Measurements from ENCODE around the gene OR51G2. TPM values are rescaled to one million over a fixed set of nuclear protein-coding genes. Genes with fewer than 3 reads are reported as not detected.
"Not testable (repeated sequence)": the region's sequence is repeated elsewhere in the genome, so short reads cannot be mapped to it uniquely, and the experiment has no call there.

The OR51G2 gene, protein sequence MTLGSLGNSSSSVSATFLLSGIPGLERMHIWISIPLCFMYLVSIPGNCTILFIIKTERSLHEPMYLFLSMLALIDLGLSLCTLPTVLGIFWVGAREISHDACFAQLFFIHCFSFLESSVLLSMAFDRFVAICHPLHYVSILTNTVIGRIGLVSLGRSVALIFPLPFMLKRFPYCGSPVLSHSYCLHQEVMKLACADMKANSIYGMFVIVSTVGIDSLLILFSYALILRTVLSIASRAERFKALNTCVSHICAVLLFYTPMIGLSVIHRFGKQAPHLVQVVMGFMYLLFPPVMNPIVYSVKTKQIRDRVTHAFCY
- total RNA-seq: not detected

DNA sequence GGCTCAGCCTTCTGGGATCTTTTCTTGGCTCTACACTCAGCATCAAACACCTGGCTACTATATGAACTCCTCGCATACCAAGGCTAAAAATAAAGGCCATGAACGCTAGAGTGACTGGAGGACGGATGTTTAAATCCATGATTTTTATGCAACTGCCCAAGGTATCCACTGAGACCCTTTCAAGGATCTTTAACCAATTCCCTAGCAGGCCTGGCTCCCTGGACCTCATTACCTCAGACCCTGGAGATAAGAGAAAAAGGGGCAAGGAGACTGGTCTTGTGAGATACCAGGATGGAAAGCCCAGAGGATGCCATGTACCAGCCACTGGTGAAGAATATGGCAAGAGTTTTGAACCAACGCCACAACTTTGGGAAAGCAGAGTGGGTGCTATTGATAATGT is at the start of gene OR51G2:
Gene OR51G2 (minus strand): TSS at position 101 of the 400 bp plus-strand sequence. CDS start 3,687 bp downstream, outside the sequence.
- TF ChIP-seq, protein P1, sequence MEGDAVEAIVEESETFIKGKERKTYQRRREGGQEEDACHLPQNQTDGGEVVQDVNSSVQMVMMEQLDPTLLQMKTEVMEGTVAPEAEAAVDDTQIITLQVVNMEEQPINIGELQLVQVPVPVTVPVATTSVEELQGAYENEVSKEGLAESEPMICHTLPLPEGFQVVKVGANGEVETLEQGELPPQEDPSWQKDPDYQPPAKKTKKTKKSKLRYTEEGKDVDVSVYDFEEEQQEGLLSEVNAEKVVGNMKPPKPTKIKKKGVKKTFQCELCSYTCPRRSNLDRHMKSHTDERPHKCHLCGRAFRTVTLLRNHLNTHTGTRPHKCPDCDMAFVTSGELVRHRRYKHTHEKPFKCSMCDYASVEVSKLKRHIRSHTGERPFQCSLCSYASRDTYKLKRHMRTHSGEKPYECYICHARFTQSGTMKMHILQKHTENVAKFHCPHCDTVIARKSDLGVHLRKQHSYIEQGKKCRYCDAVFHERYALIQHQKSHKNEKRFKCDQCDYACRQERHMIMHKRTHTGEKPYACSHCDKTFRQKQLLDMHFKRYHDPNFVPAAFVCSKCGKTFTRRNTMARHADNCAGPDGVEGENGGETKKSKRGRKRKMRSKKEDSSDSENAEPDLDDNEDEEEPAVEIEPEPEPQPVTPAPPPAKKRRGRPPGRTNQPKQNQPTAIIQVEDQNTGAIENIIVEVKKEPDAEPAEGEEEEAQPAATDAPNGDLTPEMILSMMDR (IDR thresholded peaks at IDR 0.05): no peak
- ATAC-seq (ENCODE audit: low FRiP score): no peak
- no peak for DNase-seq (ENCODE audit: low spot score)

DNA sequence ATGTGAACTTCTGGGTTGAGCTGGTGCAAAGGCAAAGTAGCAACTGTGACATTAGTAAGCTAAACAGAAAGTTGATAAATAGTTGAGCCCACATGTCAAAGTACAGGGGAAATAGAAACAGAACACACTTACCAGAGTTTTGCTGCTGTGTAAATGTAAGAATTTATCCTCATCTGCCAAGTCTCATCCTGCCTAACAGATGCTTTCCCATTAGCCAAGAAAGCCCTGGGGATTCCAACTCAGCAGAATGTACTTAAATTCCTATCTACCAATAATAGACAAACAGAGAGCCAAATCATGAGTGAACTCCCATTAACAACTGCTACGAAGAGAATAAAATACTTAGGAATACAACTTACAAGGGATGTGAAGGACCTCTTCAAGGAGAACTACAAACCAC is 43.7 kb upstream of the OR51G2 start:
- no peak for DNase-seq (ENCODE audit: low spot score)
- TF ChIP-seq, protein P1 (IDR thresholded peaks at IDR 0.05): no peak
- ATAC-seq (ENCODE audit: low FRiP score): no peak

DNA sequence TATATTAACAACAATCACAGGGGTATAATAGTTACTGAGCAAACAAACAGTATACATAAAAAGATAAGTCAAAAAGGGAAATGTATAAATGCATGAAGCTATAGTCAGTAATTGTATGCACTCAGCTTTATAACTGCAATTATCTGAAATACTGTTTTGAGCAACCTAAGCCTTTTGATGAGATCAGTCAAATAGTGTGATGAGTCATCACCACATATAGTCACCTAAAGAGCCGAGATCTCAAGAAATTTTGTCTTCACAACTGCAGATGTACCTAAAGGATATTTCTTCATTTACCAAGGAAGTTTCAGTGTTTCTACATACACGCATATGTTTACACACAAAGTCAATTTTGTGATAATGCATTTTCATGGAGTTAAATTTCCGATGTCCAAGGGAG is 41.7 kb upstream of the OR51G2 start:
- ATAC-seq (ENCODE audit: low FRiP score): no peak
- TF ChIP-seq, protein P1 (IDR thresholded peaks at IDR 0.05): no peak
- no peak for DNase-seq (ENCODE audit: low spot score)

DNA sequence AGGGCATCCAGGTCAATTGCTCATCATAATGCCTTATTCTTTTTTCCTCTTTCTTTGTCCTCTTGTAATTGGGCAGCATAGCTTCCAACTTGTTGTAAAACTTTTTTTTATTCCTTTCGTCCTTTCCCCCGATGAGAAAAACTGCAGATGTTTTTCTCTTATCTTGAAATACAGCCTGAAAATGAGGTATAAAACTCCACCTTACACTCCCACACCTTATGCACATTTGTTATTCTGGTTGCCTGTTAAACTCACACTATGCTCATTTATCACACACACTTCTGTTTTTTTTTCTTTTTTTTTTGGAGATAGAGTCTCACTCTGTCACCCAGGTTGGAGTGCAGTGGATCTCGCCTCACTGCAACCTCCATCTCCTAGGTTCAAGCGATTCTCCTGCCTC is 38.2 kb upstream of the OR51G2 start:
- TF ChIP-seq, protein P1 (IDR thresholded peaks at IDR 0.05): no peak
- DNase-seq (ENCODE audit: low spot score) (no peak), ATAC-seq (ENCODE audit: low FRiP score) (no peak)

DNA sequence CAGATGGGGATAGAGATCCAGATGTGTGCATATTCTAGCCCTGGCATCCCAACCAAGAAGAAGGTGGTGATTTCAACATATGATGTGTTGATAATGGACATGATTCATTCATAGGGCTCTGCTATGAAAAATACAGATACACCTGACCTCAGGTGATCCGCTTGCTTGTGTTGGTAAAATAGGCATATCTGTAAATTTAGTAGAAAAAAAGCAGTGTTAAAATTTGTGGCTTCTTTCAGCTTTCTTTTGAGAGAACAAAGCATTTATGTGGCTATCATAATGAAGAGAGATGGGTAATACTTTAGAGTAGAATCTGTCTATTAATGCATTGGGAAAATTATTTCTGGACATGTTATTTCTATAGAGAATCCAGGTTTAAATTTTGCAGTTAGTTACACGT is 36.5 kb upstream of the OR51G2 start, which contains the start of gene OR51A2:
Gene OR51A2 (minus strand): TSS at position 101 of the 400 bp plus-strand sequence. CDS start 0 bp downstream, at position 101.
- DNase-seq (ENCODE audit: low spot score); ATAC-seq (ENCODE audit: low FRiP score): not testable (repeated sequence)

DNA sequence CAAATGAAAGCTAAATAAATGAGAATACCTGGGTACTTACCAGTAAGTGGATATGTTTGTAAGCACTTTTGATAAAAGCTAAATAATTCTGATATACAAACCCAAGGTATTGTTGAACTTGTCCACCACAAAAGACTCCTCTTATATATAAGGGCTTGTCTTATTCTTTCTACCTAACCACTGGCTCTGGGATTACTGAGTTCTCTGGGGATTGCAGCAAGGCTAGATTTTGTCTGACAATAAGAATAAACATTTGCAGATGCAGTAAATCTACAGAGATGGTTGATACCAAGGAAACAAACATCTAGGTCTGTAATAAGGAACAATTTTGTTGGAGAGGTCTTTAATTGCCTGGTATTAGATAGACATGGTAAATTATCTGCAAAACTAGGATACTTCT is 28.4 kb upstream of the OR51G2 start, which contains the start of gene OR51A4:
Gene OR51A4 (minus strand): TSS at position 101 of the 400 bp plus-strand sequence. CDS start 505 bp downstream, outside the sequence.
- TF ChIP-seq, protein P1 (IDR thresholded peaks at IDR 0.05): no peak
- DNase-seq (ENCODE audit: low spot score) (no peak), ATAC-seq (ENCODE audit: low FRiP score) (no peak)

DNA sequence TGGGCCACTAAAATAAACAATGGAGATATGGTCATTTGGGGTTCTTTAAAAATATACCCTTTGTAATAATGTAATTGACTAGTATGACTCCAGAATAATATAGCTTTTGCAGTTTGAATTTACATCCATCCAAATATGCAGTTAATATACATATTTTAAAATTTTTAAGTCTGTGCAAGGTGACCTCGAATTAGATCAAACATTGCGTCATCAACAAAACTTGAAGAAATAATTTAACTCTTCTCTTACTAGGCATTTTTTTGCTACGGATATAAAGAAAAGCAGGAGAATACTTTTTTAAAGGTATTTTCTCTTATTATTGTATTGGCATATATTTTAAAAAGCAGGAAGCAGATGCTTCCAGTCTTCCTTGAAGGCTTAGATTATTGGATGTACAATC is 17.6 kb upstream of the OR51G2 start:
- ATAC-seq (ENCODE audit: low FRiP score) (no peak), DNase-seq (ENCODE audit: low spot score) (no peak)

More for the DNA sequence above, 17.6 kb upstream of the OR51G2 start:
- TF ChIP-seq, protein P1 (IDR thresholded peaks at IDR 0.05): no peak
